GM12892 (cell line): ENCODE data around the gene PRSS48.
"Not testable (repeated sequence)": the region's sequence is repeated elsewhere in the genome, so short reads cannot be mapped to it uniquely, and the experiment has no call there.

Experiments
- DNase-seq: peaks from one replicate; pipeline ENCODE4 v3.0.0; 2011; ENCODE audit not compliant: insufficient read length
- FAIRE-seq: peaks from 2 replicates; lab custom pipeline; 2011; peaks lifted over from hg19 to GRCh38; lab: Jason Lieb, UNC
- POLR2A ChIP-seq: IDR thresholded peaks from 2 replicates; pipeline ENCODE4 v1.6.1; 2011; ENCODE audit warnings: low read depth, low read length, control low read depth
- POLR2AphosphoS5 ChIP-seq: IDR thresholded peaks from 2 replicates; pipeline ENCODE4 v1.6.1; 2011; ENCODE audit warnings: low read depth, low read length, control low read depth
- TAF1 ChIP-seq: IDR thresholded peaks from 2 replicates; pipeline ENCODE4 v1.6.1; 2011; ENCODE audit warnings: low read depth, mild to moderate bottlenecking, control low read depth, low read length, borderline replicate concordance

The PRSS48 gene

DNA sequence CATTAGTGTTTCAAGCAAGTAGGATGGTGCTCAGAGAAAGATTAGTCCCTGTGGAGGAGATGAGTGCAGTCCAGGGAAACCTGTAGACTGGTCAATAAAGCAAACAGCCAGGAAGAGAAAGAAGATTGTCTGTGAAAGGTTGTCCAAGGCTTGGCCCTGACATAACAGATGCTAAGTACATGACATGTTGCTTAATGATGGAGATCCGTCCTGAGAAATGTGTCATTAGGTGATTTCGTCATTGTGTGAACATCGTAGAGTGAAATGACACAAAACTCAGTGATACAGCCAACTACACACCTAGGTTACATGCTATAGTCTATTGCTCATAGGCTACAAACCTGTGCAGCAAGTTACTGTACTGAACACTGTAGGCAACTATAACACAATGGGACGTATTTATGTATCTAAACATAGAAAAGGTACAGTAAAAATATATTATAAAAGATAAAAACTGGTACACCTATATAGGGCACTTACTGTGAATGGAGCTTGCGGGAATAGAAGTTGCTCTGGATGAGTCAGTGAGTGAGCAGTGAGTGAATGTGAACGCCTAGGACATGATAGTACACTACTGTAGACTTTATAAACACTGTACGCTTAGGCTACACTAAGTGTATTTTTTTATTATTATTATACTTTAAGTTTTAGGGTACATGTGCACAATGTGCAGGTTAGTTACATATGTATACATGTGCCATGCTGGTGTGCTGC is 9.0 kb upstream of the PRSS48 start:
- FAIRE-seq (no peak), DNase-seq (no peak)
- TF ChIP-seq TAF1: no peak
- TF ChIP-seq POLR2AphosphoS5: no peak
- TF ChIP-seq POLR2A: no peak

DNA sequence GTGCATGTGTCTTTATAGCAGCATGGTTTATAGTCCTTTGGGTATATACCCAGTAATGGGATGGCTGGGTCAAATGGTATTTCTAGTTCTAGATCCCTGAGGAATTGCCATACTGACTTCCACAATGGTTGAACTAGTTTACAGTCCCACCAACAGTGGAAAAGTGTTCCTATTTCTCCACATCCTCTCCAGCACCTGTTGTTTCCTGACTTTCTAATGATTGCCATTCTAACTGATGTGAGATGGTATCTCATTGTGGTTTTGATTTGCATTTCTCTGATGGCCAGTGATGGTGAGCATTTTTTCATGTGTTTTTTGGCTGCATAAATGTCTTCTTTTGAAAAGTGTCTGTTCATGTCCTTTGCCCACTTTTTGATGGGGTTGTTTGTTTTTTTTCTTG is 8.1 kb upstream of the PRSS48 start:
- DNase-seq, FAIRE-seq: not testable (repeated sequence)

DNA sequence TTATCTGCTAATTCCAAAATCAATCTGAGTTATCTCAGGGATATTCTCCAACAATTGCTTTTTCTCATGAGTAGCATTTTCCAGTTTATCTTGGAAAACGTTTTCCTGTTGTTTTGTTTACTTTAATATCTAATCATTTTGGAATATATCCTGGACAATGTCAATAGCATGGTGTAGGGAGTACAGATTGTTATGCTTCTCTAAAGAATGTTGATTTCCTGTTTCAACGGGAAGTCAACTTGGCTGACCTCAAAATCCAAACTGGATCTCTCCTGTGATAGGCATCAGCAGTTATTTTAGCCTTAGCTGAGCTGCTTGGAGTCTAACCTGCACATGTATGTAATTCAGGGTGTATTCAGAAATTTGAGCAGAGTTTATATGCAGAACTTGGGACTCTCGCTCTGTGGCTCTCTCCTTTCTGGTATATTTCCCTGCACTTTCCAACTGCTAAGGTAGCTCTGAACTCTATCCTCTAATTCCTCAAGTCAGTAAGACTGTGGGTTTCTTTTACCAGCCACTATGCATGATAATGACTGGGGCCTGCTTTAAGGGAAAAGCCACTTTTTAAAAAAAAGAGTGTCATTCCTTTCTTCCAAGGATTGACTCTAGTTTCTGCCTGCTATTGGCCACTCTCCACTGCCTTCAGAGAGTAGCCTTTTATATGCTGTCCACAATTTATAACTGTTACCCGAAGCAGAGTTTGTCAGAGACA is 7.7 kb downstream of the PRSS48 start:
- FAIRE-seq (no peak), DNase-seq (no peak)

DNA sequence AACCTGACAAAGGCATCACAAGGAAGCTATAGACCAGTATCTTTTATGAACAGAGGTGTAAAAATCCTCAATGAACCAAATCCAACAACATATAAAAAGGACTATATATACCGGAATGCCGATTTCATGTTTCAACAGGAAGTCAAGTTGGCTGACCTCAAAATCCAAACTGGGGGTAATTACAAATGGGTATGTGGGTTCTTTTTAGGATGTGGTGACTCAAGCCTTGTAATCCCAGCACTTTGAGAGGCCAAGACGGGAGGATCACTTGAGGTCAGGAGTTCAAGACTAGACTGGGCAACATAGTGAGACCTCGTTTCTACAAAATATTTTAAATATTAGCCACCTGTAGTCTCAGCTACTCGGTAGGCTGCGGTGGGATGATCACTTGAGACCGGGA is 10.4 kb downstream of the PRSS48 start:
- FAIRE-seq (no peak), DNase-seq (no peak)
- no peak for TF ChIP-seq POLR2AphosphoS5
- no peak for TF ChIP-seq TAF1
- TF ChIP-seq POLR2A: no peak

More for the DNA sequence above, 7.7 kb downstream of the PRSS48 start:
- TF ChIP-seq POLR2AphosphoS5: no peak

DNA sequence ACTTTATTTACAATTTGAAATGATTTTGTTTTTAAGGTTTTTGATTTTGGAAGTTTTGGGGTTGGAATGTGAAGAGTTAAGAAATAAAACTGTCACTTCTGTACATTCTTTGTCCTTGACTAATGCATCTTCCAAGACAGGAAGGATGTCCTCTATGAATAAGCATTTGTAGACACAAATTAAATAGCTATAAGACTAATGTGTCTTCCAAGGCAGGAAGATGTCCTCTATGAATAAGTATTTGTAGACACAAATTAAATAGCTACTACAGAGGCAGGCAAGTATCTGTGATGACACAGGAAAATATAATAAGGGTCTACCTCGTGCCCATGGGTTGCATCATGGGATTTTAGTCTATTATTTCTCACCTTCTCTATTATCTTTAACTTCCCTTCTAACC is 14.5 kb downstream of the PRSS48 start:
- DNase-seq (no peak), FAIRE-seq (no peak)

DNA sequence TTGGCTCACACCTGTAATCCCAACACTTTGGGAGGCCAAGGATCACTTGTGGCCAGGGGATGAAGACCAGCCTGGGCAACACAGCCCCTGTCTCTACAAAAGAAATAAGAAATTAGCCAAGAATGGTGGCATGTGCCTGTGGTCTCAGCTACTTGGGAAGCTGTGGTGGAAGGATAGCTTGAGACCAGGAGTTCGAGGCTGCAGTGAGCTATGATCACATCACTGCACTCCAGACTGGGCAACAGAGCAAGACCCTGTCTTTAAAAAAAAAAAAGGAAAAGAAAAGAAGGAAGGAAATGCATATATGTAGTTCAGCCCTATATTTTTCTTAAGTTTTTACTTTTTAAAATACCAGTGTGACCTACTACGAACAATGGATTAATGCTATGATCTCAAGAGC is 15.1 kb downstream of the PRSS48 start:
- FAIRE-seq (no peak), DNase-seq (no peak)
- TF ChIP-seq TAF1 (no peak), POLR2A (no peak), POLR2AphosphoS5 (no peak)

More for the DNA sequence above, 14.5 kb downstream of the PRSS48 start:
- TF ChIP-seq TAF1 (no peak), POLR2A (no peak), POLR2AphosphoS5 (no peak)

DNA sequence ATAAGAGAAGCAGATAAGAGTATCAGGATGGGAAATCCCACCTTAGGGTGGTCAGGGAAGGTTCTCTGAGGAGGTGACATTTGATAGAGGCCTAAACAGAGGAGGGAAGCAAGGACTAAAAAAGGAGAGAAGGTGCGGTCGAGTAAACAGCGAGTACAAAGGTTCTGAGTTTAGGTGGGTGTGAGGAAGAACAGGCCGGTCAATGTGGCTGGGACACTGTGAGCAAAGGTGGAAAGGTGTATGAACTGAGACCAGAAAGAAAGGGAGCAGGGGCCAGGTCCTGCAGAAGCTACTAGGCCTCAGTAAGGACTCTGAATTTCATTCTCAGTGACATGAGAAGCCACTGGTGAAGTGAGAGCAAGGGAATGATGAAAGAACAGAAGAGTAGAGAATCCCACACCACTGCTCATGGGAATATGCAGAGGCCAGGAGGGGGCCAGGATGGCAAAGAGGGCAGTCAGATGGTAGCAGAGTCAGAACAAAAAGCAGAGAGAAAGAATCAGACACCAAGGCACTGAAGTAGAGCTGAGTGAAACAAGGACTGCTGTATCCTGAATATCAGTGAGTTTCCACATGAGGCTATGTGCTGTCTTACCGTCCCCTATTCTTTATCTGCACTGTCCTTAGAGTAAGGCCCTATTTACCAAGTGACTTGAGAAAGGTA is 18.0 kb downstream of the PRSS48 start:
- DNase-seq (no peak), FAIRE-seq (no peak)
- TF ChIP-seq POLR2AphosphoS5 (no peak), TAF1 (no peak)

DNA sequence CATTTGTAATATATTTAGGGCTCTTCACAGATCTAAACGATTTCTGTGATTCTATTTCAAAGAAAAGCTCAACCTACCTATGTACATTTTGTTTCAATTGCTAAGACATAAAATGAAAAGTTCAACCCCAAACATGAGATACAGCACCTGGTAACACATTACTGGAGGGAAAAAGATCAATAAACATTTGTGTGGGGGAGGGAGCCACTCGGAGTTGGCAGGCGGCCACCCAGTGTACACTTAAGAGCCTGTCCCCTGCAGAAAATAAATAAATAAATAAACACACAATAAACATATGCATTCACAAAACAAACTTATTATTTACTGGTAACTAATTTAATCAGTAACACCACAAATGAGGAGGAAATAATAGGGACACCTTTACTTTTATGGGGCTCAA is 19.3 kb downstream of the PRSS48 start:
- TF ChIP-seq TAF1 (no peak), POLR2A (no peak), POLR2AphosphoS5 (no peak)
- FAIRE-seq (no peak), DNase-seq (no peak)

DNA sequence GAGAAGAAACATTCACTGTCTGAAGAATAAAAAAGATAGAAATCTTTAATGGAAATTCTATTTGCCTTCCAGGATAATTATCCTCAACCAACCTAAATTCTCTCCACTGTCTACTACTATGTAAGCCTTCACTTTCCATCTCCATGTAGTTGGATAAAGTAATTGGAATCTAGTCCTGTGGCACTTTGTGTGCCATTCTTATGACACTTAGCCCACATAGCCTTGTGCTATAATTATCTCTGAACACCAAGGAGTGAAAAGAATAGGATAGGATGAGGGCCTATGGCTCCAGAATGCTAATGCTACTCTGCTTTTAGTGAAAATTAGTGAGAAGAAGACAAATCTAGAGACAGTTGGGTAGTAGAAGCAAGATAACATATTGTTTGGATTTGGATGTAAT is 20.2 kb downstream of the PRSS48 start:
- no peak for FAIRE-seq
- TF ChIP-seq TAF1 (no peak), POLR2A (no peak)

DNA sequence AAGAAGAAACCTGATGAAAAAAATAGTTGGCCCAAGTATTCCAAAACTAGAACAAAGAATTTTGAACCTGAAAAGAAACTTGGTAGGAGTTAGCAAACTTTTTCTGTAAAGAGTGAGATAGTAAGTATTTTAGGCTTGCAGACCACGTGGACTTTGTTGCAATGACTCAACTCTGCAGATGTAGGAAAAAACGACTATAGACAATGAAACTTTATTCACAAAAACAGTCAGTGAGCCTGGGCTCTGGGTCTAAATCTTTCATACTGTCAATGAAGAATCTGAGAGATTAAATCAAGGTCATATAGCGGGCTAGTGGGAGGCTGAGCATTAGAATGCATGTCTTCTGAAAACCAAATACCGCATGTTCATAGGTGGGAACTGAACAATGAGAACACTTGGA is 25.5 kb downstream of the PRSS48 start:
- no peak for FAIRE-seq
- no peak for DNase-seq
- TF ChIP-seq POLR2A: no peak
- TF ChIP-seq TAF1: no peak

More for the DNA sequence above, 20.2 kb downstream of the PRSS48 start:
- no peak for DNase-seq

DNA sequence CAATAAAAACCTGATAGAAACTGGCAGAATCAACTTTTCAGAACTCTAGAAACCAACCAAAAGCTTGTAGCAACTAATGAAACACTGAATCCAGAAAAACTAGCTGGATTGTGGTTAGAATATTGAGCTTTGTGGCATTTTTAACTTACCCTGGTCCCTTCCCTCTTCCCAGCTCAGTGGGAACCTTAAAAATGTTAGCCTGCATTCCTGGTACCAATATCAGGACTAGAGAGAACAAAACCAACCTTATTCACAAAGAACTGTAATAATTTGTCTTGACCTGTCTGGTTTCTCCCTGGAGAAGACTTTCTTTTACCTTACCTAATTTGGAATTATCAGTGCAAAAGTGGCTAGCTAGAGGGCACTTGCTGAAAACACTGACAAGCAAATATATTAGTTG is 27.3 kb downstream of the PRSS48 start:
- TF ChIP-seq POLR2A (no peak), TAF1 (no peak), POLR2AphosphoS5 (no peak)
- FAIRE-seq: no peak
- no peak for DNase-seq

DNA sequence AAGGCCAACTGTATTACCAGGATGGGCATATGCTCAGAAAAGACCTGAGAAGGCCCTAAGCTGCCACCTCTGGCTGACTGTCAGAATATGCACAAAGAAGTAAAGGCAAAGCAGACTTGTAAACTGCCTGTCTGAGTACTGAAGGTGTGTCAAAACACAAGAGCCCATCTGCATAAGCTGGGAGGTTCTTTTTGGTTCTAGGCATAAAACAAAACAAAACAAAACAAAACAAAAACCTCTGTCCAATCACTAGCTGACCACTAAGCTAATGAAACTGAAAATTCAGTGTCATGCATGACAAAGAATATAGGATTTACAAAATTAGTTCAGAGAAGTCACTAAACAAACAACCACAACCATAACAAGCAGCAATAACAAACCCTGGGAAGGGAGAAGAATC is 27.8 kb downstream of the PRSS48 start:
- peak; percentile 61 for FAIRE-seq
- DNase-seq: no peak
- TF ChIP-seq POLR2AphosphoS5 (no peak), TAF1 (no peak), POLR2A (no peak)
